Ureter (tissue), 1 donor: Measurements from ENCODE around the gene LGALS1. TPM values are rescaled to one million over a fixed set of nuclear protein-coding genes. Genes with fewer than 3 reads are reported as not detected.
"Not testable (repeated sequence)": the region's sequence is repeated elsewhere in the genome, so short reads cannot be mapped to it uniquely, and the experiment has no call there.

Experiments
- DNase-seq: peaks from one replicate; pipeline ENCODE4 v3.0.0-alpha.2; 2020; ENCODE audit warnings: low spot score
- total RNA-seq: library from RNA; stranded (reverse); gene quantifications from one replicate; pipeline ENCODE4 v1.2.4, GENCODE V29; 2023
- donor health status: DM: yes; HTN: yes; CAD: no.

LGALS1 gene
- total RNA-seq, 1 donor from 2014 or later, result 396 TPM

DNA sequence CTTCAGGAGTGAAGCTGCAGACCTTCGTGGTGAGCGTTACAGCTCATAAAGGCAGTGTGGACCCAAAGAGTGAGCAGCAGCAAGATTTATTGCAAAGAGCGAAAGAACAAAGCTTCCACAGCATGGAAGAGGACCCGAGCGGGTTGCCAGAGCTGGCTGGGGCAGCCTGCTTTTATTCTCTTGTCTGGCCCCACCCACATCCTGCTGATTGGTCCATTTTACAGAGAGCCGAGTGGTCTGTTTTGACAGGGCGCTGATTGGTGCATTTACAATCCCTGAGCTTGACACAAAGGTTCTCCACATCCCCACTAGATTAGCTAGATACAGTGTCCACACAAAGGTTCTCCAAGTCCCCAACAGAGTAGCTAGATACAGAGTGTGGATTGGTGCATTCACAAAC is 41.8 kb downstream of the LGALS1 start:
- DNase-seq, result not testable (repeated sequence)

GRCh38 chr22:37717746-37718305 is 42.4 kb downstream of the LGALS1 start:
- not testable (repeated sequence) for DNase-seq

DNA sequence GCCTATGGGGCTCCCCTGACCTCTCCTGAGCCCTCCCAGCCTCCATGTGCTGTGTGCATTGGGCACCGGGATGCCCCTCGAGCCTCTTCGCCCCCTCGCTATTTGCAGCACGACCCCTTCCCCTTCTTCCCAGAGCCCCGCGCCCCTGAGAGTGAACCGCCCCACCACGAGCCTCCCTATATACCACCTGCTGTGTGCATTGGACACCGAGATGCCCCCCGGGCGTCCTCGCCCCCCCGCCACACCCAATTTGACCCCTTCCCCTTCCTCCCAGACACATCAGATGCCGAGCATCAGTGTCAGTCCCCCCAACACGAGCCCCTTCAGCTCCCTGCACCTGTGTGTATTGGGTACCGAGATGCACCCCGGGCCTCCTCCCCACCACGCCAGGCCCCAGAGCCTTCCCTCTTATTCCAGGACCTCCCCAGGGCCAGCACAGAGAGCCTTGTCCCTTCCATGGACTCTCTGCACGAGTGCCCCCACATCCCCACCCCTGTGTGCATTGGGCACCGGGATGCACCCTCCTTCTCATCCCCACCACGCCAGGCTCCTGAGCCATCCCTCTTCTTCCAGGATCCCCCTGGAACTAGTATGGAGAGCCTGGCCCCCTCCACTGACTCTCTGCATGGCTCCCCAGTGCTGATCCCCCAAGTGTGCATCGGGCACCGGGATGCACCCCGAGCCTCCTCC is 50.3 kb downstream of the LGALS1 start:
- DNase-seq, result no peak

GRCh38 chr22:37726241-37726887 is 50.9 kb downstream of the LGALS1 start:
- DNase-seq, result no peak

GRCh38 chr22:37728620-37729019 is 53.2 kb downstream of the LGALS1 start:
- DNase-seq, result no peak

Other genes starting within 250 kb of the LGALS1 start
- gene ELFN2, start 248.2 kb upstream of the LGALS1 start, total RNA-seq, result 0.10 TPM
- 20.3 TPM for gene MFNG, start 189.3 kb upstream of the LGALS1 start, total RNA-seq
- 14.9 TPM for gene CARD10, start 156.2 kb upstream of the LGALS1 start, total RNA-seq
- gene CDC42EP1, start 115.2 kb upstream of the LGALS1 start, total RNA-seq, result 33.4 TPM
- gene LGALS2, start 95.5 kb upstream of the LGALS1 start, total RNA-seq, result not detected
- 68.9 TPM for gene GGA1, start 66.8 kb upstream of the LGALS1 start, total RNA-seq
- gene SH3BP1, start 36.0 kb upstream of the LGALS1 start, total RNA-seq, result 56.2 TPM
- gene PDXP, start 16.9 kb upstream of the LGALS1 start, total RNA-seq, result 5.2 TPM
- gene NOL12, start 10.7 kb downstream of the LGALS1 start, total RNA-seq, result 36.8 TPM
- 108 TPM for gene TRIOBP, start 21.4 kb downstream of the LGALS1 start, total RNA-seq
- 13.4 TPM for gene GCAT, start 132.3 kb downstream of the LGALS1 start, total RNA-seq
- not detected for gene GALR3, start 147.7 kb downstream of the LGALS1 start, total RNA-seq
- gene ANKRD54, start 168.7 kb downstream of the LGALS1 start, total RNA-seq, result 26.9 TPM
- gene EIF3L, start 173.8 kb downstream of the LGALS1 start, total RNA-seq, result 544 TPM
- gene MICALL1, start 230.7 kb downstream of the LGALS1 start, total RNA-seq, result 80.2 TPM